M059J (cell line): ENCODE measurements around the gene ARID5B. TPM values are rescaled to one million over a fixed set of nuclear protein-coding genes. Genes with fewer than 3 reads are reported as not detected.
"Not testable (repeated sequence)": the region's sequence is repeated elsewhere in the genome, so short reads cannot be mapped to it uniquely, and the experiment has no call there.

Experiments used
- DNase-seq: peaks from one replicate; pipeline ENCODE4 v3.0.0-alpha.2; 2012; ENCODE audit warnings: low read depth
- total RNA-seq: library from RNA; depleted of rRNA; stranded (reverse); fragments of >200 nt; shearing (Covaris generic); gene quantifications from 2 replicates; pipeline ENCODE4 v1.2.3, GENCODE V29; 2014

ARID5B gene
- total RNA-seq, 1 experiment from 2014 or later, result 43.9 TPM

GRCh38 chr10:61965703-61966395, 64.3 kb downstream of the ARID5B start:
- DNase-seq, result no peak

GRCh38 chr10:61967298-61967697, 65.8 kb downstream of the ARID5B start:
- DNase-seq, result no peak

- peak; percentile 50 for DNase-seq
Observed at GRCh38 chr10:61970182-61971002, 68.9 kb downstream of the ARID5B start.

GRCh38 chr10:61971003-61971325, 69.5 kb downstream of the ARID5B start:
- DNase-seq, result no peak

GRCh38 chr10:61973169-61973568, 71.7 kb downstream of the ARID5B start:
- DNase-seq, result no peak

GRCh38 chr10:61973906-61974305, 72.4 kb downstream of the ARID5B start:
- DNase-seq, result no peak

- DNase-seq, result peak; percentile 74
Observed at GRCh38 chr10:61974601-61975390, 73.3 kb downstream of the ARID5B start.

GRCh38 chr10:61975391-61975932, 74.0 kb downstream of the ARID5B start:
- DNase-seq, result peak; percentile 89

GRCh38 chr10:61976951-61977721, 75.6 kb downstream of the ARID5B start:
- not testable (repeated sequence) for DNase-seq

- no peak for DNase-seq
Observed at GRCh38 chr10:61978965-61979364, 77.5 kb downstream of the ARID5B start.

- peak; percentile 52 for DNase-seq
Observed at GRCh38 chr10:61981460-61981859, 80.0 kb downstream of the ARID5B start.

GRCh38 chr10:61983255-61983654, 81.8 kb downstream of the ARID5B start:
- no peak for DNase-seq

GRCh38 chr10:61984803-61985418, 83.4 kb downstream of the ARID5B start:
- no peak for DNase-seq

GRCh38 chr10:61985715-61986114, 84.2 kb downstream of the ARID5B start:
- DNase-seq, result no peak

GRCh38 chr10:61986382-61986781, 84.9 kb downstream of the ARID5B start:
- DNase-seq, result no peak

- no peak for DNase-seq
Observed at GRCh38 chr10:61986788-61987492, 85.4 kb downstream of the ARID5B start.

- no peak for DNase-seq
Observed at GRCh38 chr10:61987537-61987936, 86.0 kb downstream of the ARID5B start.

GRCh38 chr10:61987951-61988379, 86.5 kb downstream of the ARID5B start:
- DNase-seq, result no peak

- DNase-seq, result no peak
Observed at GRCh38 chr10:61989995-61990760, 88.7 kb downstream of the ARID5B start.

- DNase-seq, result no peak
Observed at GRCh38 chr10:61990761-61991135, 89.2 kb downstream of the ARID5B start.
